Measurements from ENCODE around the gene CEP290.

Gene CEP290

GRCh38 chr12:88141774-88142609 lies at the start of gene CEP290, which contains the start of gene TMTC3:
TSS of gene CEP290 (minus strand) at chr12:88142088. CDS start at chr12:88141307, 781 bp downstream.
TSS of gene TMTC3 (plus strand) at chr12:88142307. CDS start at chr12:88148316, 6,009 bp downstream.
- Histone ChIP-seq H3K27me3 (ENCODE audit: control insufficient read depth in 5 of 5, insufficient read depth in 4 of 5, low read length in 5 of 5) (peaks cover 0 to 4% (median 0%) of the 10 kb centered on the region in 5 donors), H3K4me3 (ENCODE audit: low read depth in 1 of 5, low read length in 5 of 5) (peak within 1 kb of the TSS; percentile 84 to 99 (median 97)), H3K9me3 (ENCODE audit: control insufficient read depth in 5 of 5, low read length in 5 of 5) (no peaks in the 10 kb centered on the region), H3K27ac (ENCODE audit: low read depth, low read length) (peak within 1 kb of the TSS; percentile 84), H3K36me3 (ENCODE audit: control insufficient read depth in 5 of 5, insufficient read depth in 5 of 5, low read length in 5 of 5) (peaks cover 0 to 14% (median 5%) of the 10 kb centered on the region in 5 donors), H3K4me1 (ENCODE audit: control insufficient read depth in 5 of 5, insufficient read depth in 5 of 5, low read length in 5 of 5) (peaks cover 5 to 19% (median 17%) of the 10 kb centered on the region in 5 donors), H3K9ac (ENCODE audit: low read length in 5 of 5) (peak within 1 kb of the TSS; percentile 76 to 96 (median 83))

DNA sequence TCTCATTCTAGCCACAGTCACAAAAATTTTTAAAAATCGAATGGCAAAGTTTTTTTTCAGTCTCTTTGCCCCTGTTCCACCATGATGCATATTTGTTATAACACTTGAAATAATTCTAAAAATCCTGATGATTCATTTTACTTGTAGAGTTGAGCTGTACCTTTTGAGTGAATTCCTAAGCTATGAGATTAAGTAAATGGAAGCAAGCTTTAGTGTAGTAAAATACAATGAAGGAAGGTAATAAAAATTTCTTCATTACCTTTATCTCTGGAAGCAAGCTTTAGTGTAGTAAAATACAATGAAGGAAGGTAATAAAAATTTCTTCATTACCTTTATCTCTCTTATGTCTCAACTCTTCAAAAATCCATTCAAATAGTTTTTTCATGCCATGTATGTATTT lies 46.3 kb upstream of the CEP290 start:
- peaks cover 4 to 35% (median 10%) of the 10 kb centered on the region in 5 donors for H3K36me3 ChIP-seq (ENCODE audit: control insufficient read depth in 5 of 5, insufficient read depth in 5 of 5, low read length in 5 of 5)

GRCh38 chr12:88187571-88187970 lies 45.7 kb upstream of the CEP290 start:
- Histone ChIP-seq H3K9ac (ENCODE audit: low read length in 5 of 5) (no peak overlapping the region), H3K4me3 (ENCODE audit: low read depth in 1 of 5, low read length in 5 of 5) (no peak overlapping the region), H3K27me3 (ENCODE audit: control insufficient read depth in 5 of 5, insufficient read depth in 4 of 5, low read length in 5 of 5) (no peaks in the 10 kb centered on the region), H3K9me3 (ENCODE audit: control insufficient read depth in 5 of 5, low read length in 5 of 5) (peaks cover 0 to 3% (median 0%) of the 10 kb centered on the region in 5 donors), H3K4me1 (ENCODE audit: control insufficient read depth in 5 of 5, insufficient read depth in 5 of 5, low read length in 5 of 5) (no peaks in the 10 kb centered on the region), H3K36me3 (ENCODE audit: control insufficient read depth in 5 of 5, insufficient read depth in 5 of 5, low read length in 5 of 5) (peaks cover 4 to 35% (median 10%) of the 10 kb centered on the region in 5 donors), H3K27ac (ENCODE audit: low read depth, low read length) (no peak overlapping the region)

More for the DNA sequence above, 46.3 kb upstream of the CEP290 start:
- H3K9me3 ChIP-seq (ENCODE audit: control insufficient read depth in 5 of 5, low read length in 5 of 5): peaks cover 0 to 3% (median 0%) of the 10 kb centered on the region in 5 donors
- no peak overlapping the region for H3K4me3 ChIP-seq (ENCODE audit: low read depth in 1 of 5, low read length in 5 of 5)
- H3K27me3 ChIP-seq (ENCODE audit: control insufficient read depth in 5 of 5, insufficient read depth in 4 of 5, low read length in 5 of 5): no peaks in the 10 kb centered on the region
- no peaks in the 10 kb centered on the region for H3K4me1 ChIP-seq (ENCODE audit: control insufficient read depth in 5 of 5, insufficient read depth in 5 of 5, low read length in 5 of 5)
- H3K27ac ChIP-seq (ENCODE audit: low read depth, low read length): no peak overlapping the region
- no peak overlapping the region for H3K9ac ChIP-seq (ENCODE audit: low read length in 5 of 5)

DNA sequence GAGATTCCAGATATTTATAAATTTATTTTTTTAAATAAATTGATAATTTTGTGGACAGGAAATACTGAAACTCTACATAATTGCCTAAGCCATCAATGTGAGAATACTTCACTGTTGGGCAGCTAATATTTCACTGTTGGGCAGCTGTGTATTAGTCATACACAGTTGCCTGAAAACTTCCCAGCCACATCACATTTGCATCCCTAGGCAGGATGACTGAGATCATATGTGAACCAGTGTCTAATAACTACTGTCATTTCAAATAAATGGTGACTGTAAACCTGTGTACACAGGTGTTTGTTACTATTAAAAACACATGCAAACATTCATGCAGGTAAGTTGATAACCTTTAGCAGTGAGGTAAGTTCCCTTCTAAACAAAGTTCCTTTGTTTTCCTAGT lies 44.1 kb upstream of the CEP290 start:
- Histone ChIP-seq H3K27ac (ENCODE audit: low read depth, low read length) (no peak overlapping the region), H3K36me3 (ENCODE audit: control insufficient read depth in 5 of 5, insufficient read depth in 5 of 5, low read length in 5 of 5) (peaks cover 4 to 40% (median 18%) of the 10 kb centered on the region in 5 donors), H3K27me3 (ENCODE audit: control insufficient read depth in 5 of 5, insufficient read depth in 4 of 5, low read length in 5 of 5) (no peaks in the 10 kb centered on the region), H3K9ac (ENCODE audit: low read length in 5 of 5) (no peak overlapping the region), H3K4me1 (ENCODE audit: control insufficient read depth in 5 of 5, insufficient read depth in 5 of 5, low read length in 5 of 5) (no peaks in the 10 kb centered on the region), H3K4me3 (ENCODE audit: low read depth in 1 of 5, low read length in 5 of 5) (no peak overlapping the region), H3K9me3 (ENCODE audit: control insufficient read depth in 5 of 5, low read length in 5 of 5) (peaks cover 0 to 8% (median 0%) of the 10 kb centered on the region in 5 donors)

DNA sequence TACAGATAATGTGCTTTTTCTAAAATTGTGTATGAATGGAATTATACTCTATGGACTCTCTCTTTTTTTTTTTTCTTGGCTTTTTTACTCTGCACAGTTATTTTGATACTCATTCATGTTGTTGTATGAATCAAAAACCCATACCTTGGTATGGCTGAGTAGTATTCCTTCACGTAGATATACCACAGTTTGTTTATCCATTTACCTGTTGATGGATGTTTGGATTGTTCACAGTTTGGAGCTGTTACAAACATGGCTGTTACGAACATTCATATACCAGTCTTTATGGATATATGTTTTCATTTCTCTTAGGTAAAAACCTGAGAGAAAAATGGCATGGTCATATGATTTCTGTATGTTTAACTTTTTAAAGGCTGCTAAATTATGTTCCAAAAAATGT lies 43.4 kb upstream of the CEP290 start:
- Histone ChIP-seq H3K9me3 (ENCODE audit: control insufficient read depth in 5 of 5, low read length in 5 of 5) (peaks cover 0 to 8% (median 0%) of the 10 kb centered on the region in 5 donors), H3K27me3 (ENCODE audit: control insufficient read depth in 5 of 5, insufficient read depth in 4 of 5, low read length in 5 of 5) (no peaks in the 10 kb centered on the region), H3K36me3 (ENCODE audit: control insufficient read depth in 5 of 5, insufficient read depth in 5 of 5, low read length in 5 of 5) (peaks cover 9 to 36% (median 22%) of the 10 kb centered on the region in 5 donors), H3K27ac (ENCODE audit: low read depth, low read length) (no peak overlapping the region), H3K4me1 (ENCODE audit: control insufficient read depth in 5 of 5, insufficient read depth in 5 of 5, low read length in 5 of 5) (no peaks in the 10 kb centered on the region), H3K9ac (ENCODE audit: low read length in 5 of 5) (no peak overlapping the region), H3K4me3 (ENCODE audit: low read depth in 1 of 5, low read length in 5 of 5) (no peak overlapping the region)

DNA sequence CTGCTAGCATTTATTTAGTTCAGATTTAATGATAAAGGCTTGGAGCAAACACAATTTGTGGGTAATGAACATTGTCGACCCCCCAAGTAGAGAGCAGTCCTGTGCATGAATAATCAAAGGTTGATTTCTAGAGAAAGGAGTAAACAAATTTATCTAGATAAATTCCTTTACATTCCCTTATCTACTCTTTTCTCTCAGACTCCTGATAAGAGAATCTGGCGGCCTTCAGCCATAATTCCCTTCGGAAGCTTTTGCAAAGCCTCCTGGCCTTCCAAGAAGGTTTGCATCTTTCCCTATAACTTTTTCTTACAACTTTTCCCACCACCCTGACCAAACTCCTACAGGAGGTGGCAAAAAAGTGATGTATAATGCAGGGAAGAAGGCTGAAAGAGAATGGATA lies 42.3 kb upstream of the CEP290 start:
- Histone ChIP-seq H3K4me1 (ENCODE audit: control insufficient read depth in 5 of 5, insufficient read depth in 5 of 5, low read length in 5 of 5) (no peaks in the 10 kb centered on the region), H3K4me3 (ENCODE audit: low read depth in 1 of 5, low read length in 5 of 5) (no peak overlapping the region), H3K27me3 (ENCODE audit: control insufficient read depth in 5 of 5, insufficient read depth in 4 of 5, low read length in 5 of 5) (no peaks in the 10 kb centered on the region), H3K36me3 (ENCODE audit: control insufficient read depth in 5 of 5, insufficient read depth in 5 of 5, low read length in 5 of 5) (peaks cover 13 to 38% (median 33%) of the 10 kb centered on the region in 5 donors), H3K27ac (ENCODE audit: low read depth, low read length) (no peak overlapping the region), H3K9ac (ENCODE audit: low read length in 5 of 5) (no peak overlapping the region), H3K9me3 (ENCODE audit: control insufficient read depth in 5 of 5, low read length in 5 of 5) (peaks cover 0 to 8% (median 0%) of the 10 kb centered on the region in 5 donors)

- Histone ChIP-seq H3K36me3 (ENCODE audit: control insufficient read depth in 5 of 5, insufficient read depth in 5 of 5, low read length in 5 of 5) (peaks cover 14 to 52% (median 36%) of the 10 kb centered on the region in 5 donors), H3K4me1 (ENCODE audit: control insufficient read depth in 5 of 5, insufficient read depth in 5 of 5, low read length in 5 of 5) (no peaks in the 10 kb centered on the region), H3K4me3 (ENCODE audit: low read depth in 1 of 5, low read length in 5 of 5) (no peak overlapping the region), H3K27ac (ENCODE audit: low read depth, low read length) (no peak overlapping the region), H3K9me3 (ENCODE audit: control insufficient read depth in 5 of 5, low read length in 5 of 5) (peaks cover 0 to 8% (median 0%) of the 10 kb centered on the region in 5 donors), H3K9ac (ENCODE audit: low read length in 5 of 5) (no peak overlapping the region), H3K27me3 (ENCODE audit: control insufficient read depth in 5 of 5, insufficient read depth in 4 of 5, low read length in 5 of 5) (no peaks in the 10 kb centered on the region)
These were observed 40.5 kb upstream of the CEP290 start for GRCh38 chr12:88182416-88182815.

GRCh38 chr12:88181881-88182280 lies 40.0 kb upstream of the CEP290 start:
- Histone ChIP-seq H3K4me3 (ENCODE audit: low read depth in 1 of 5, low read length in 5 of 5) (no peak overlapping the region), H3K9me3 (ENCODE audit: control insufficient read depth in 5 of 5, low read length in 5 of 5) (peaks cover 0 to 8% (median 0%) of the 10 kb centered on the region in 5 donors), H3K36me3 (ENCODE audit: control insufficient read depth in 5 of 5, insufficient read depth in 5 of 5, low read length in 5 of 5) (peaks cover 17 to 54% (median 38%) of the 10 kb centered on the region in 5 donors)

DNA sequence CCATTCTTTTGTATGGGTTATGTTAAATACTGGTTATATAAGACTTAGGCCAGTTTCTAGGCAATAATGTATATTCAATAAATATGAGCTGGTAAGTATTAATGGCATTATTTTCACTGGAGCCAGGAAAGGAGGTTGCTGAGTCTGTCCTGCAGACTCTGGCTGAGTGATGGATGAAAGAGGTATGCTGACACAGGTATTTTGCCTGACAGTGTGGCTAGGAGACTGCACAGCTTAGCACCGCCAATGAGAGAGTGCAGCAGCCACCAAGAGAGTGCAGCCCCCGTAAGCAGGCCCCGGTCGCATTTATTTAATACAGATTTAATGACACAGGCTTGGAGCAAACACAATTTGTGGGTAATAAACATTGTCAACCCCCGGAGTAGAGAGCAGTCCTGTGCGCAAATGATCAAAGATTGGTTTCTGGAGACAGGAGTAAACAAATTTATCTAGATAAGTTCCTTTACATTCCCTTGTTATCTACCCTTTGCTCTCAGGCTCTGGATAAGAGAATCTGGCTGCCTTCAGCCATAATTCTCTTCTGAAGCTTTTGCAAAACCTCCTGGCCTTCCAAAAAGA lies 37.6 kb upstream of the CEP290 start:
- Histone ChIP-seq H3K27ac (ENCODE audit: low read depth, low read length) (no peak overlapping the region), H3K9me3 (ENCODE audit: control insufficient read depth in 5 of 5, low read length in 5 of 5) (peaks cover 0 to 5% (median 0%) of the 10 kb centered on the region in 5 donors), H3K4me1 (ENCODE audit: control insufficient read depth in 5 of 5, insufficient read depth in 5 of 5, low read length in 5 of 5) (no peaks in the 10 kb centered on the region), H3K36me3 (ENCODE audit: control insufficient read depth in 5 of 5, insufficient read depth in 5 of 5, low read length in 5 of 5) (peaks cover 26 to 55% (median 45%) of the 10 kb centered on the region in 5 donors), H3K9ac (ENCODE audit: low read length in 5 of 5) (no peak overlapping the region), H3K27me3 (ENCODE audit: control insufficient read depth in 5 of 5, insufficient read depth in 4 of 5, low read length in 5 of 5) (no peaks in the 10 kb centered on the region), H3K4me3 (ENCODE audit: low read depth in 1 of 5, low read length in 5 of 5) (no peak overlapping the region)

More at GRCh38 chr12:88181881-88182280, 40.0 kb upstream of the CEP290 start:
- H3K4me1 ChIP-seq (ENCODE audit: control insufficient read depth in 5 of 5, insufficient read depth in 5 of 5, low read length in 5 of 5): no peaks in the 10 kb centered on the region
- H3K27me3 ChIP-seq (ENCODE audit: control insufficient read depth in 5 of 5, insufficient read depth in 4 of 5, low read length in 5 of 5): no peaks in the 10 kb centered on the region
- no peak overlapping the region for H3K27ac ChIP-seq (ENCODE audit: low read depth, low read length)
- H3K9ac ChIP-seq (ENCODE audit: low read length in 5 of 5): no peak overlapping the region

DNA sequence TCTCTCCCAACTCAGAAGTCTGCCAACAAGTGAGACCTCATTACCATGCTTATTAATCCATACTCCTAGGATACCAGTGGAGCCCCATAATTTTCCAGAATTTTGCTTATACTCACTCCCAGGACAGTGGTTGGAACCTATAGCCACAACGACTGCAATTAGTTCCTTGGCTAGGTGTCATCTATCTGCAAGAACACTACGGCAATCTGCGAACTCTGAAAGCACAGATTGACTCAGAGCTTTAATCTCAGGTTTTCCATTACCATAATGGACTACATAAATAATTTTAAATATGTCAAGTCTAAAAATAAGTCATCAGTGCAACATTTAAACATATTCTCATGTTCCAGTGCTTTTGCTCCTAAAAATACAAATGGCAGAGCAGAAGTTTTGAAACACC lies 33.7 kb upstream of the CEP290 start:
- no peak overlapping the region for H3K9ac ChIP-seq (ENCODE audit: low read length in 5 of 5)
- H3K36me3 ChIP-seq (ENCODE audit: control insufficient read depth in 5 of 5, insufficient read depth in 5 of 5, low read length in 5 of 5): peaks cover 22 to 60% (median 45%) of the 10 kb centered on the region in 5 donors
- H3K4me1 ChIP-seq (ENCODE audit: control insufficient read depth in 5 of 5, insufficient read depth in 5 of 5, low read length in 5 of 5): no peaks in the 10 kb centered on the region
- no peak overlapping the region for H3K27ac ChIP-seq (ENCODE audit: low read depth, low read length)
- H3K4me3 ChIP-seq (ENCODE audit: low read depth in 1 of 5, low read length in 5 of 5): no peak overlapping the region
- no peaks in the 10 kb centered on the region for H3K27me3 ChIP-seq (ENCODE audit: control insufficient read depth in 5 of 5, insufficient read depth in 4 of 5, low read length in 5 of 5)
- H3K9me3 ChIP-seq (ENCODE audit: control insufficient read depth in 5 of 5, low read length in 5 of 5): no peaks in the 10 kb centered on the region
